ENCODE measurements around the gene OR52B6.

DNA sequence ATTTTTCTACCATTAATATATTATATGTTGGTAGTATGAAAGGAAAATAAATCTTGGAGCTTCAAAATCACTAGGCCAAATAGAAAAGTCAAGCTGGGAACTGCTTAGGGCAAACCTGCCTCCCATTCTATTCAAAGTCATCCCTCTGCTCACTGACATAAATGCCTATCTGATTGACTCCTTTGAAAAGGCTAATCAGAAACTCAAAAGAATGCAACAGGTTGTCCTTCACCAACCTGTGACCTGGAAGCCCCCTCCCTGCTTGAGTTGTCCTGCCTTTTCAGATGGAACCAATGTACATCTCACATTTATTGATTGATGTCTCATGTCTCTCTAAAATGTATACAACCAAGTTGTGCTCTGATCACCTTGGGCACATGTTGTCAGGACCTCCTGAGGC, 40.9 kb downstream of the OR52B6 start:
- TF ChIP-seq, protein P1, sequence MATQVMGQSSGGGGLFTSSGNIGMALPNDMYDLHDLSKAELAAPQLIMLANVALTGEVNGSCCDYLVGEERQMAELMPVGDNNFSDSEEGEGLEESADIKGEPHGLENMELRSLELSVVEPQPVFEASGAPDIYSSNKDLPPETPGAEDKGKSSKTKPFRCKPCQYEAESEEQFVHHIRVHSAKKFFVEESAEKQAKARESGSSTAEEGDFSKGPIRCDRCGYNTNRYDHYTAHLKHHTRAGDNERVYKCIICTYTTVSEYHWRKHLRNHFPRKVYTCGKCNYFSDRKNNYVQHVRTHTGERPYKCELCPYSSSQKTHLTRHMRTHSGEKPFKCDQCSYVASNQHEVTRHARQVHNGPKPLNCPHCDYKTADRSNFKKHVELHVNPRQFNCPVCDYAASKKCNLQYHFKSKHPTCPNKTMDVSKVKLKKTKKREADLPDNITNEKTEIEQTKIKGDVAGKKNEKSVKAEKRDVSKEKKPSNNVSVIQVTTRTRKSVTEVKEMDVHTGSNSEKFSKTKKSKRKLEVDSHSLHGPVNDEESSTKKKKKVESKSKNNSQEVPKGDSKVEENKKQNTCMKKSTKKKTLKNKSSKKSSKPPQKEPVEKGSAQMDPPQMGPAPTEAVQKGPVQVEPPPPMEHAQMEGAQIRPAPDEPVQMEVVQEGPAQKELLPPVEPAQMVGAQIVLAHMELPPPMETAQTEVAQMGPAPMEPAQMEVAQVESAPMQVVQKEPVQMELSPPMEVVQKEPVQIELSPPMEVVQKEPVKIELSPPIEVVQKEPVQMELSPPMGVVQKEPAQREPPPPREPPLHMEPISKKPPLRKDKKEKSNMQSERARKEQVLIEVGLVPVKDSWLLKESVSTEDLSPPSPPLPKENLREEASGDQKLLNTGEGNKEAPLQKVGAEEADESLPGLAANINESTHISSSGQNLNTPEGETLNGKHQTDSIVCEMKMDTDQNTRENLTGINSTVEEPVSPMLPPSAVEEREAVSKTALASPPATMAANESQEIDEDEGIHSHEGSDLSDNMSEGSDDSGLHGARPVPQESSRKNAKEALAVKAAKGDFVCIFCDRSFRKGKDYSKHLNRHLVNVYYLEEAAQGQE (IDR thresholded peaks at IDR 0.05), result no peak
- TF ChIP-seq, protein P2, sequence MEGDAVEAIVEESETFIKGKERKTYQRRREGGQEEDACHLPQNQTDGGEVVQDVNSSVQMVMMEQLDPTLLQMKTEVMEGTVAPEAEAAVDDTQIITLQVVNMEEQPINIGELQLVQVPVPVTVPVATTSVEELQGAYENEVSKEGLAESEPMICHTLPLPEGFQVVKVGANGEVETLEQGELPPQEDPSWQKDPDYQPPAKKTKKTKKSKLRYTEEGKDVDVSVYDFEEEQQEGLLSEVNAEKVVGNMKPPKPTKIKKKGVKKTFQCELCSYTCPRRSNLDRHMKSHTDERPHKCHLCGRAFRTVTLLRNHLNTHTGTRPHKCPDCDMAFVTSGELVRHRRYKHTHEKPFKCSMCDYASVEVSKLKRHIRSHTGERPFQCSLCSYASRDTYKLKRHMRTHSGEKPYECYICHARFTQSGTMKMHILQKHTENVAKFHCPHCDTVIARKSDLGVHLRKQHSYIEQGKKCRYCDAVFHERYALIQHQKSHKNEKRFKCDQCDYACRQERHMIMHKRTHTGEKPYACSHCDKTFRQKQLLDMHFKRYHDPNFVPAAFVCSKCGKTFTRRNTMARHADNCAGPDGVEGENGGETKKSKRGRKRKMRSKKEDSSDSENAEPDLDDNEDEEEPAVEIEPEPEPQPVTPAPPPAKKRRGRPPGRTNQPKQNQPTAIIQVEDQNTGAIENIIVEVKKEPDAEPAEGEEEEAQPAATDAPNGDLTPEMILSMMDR (IDR thresholded peaks at IDR 0.05; ENCODE audit: low read depth, low read length, missing input control), result no peak
- TF ChIP-seq EGR1 (IDR thresholded peaks at IDR 0.05; ENCODE audit: low read depth in 2 of 2) (no peak), GABPA (IDR thresholded peaks at IDR 0.05 in 1 of 2, conservative IDR thresholded peaks at IDR 0.05 in 1 of 2) (no peak), MAX (IDR thresholded peaks at IDR 0.05) (no peak), RAD21 (IDR thresholded peaks at IDR 0.05) (no peak), JUND (IDR thresholded peaks at IDR 0.05) (no peak), YY1 (IDR thresholded peaks at IDR 0.05) (no peak), TAF1 (conservative IDR thresholded peaks at IDR 0.05) (no peak), FOXA2 (IDR thresholded peaks at IDR 0.05) (no peak), HNF4G (IDR thresholded peaks at IDR 0.05) (no peak), RXRA (IDR thresholded peaks at IDR 0.05) (no peak), ZBTB33 (IDR thresholded peaks at IDR 0.05) (no peak), ATF3 (IDR thresholded peaks at IDR 0.05) (no peak)

Data from liver (tissue), 3 donors.